Activated CD4-positive, alpha-beta memory T cell treated with anti-CD3 and anti-CD28 coated beads, Interleukin-2, amount 10 ng/mL, durations not matched to agents 7 days and 5 days (primary cell): Measurements from ENCODE around the gene COL18A1. TPM values are rescaled to one million over a fixed set of nuclear protein-coding genes. Genes with fewer than 3 reads are reported as not detected.

Experiments
- CTCF ChIA-PET: fragments of 350-600 bp; sonication (Branson Sonifier 250); formaldehyde crosslinking; loops from one replicate; lab custom pipeline; 2021; ENCODE audit warnings: antibody characterized with exemption, inconsistent platforms; lab: Charles Lee
- POLR2A ChIA-PET: fragments of 350-600 bp; sonication (Branson Sonifier 250); formaldehyde crosslinking; loops from one replicate; lab custom pipeline; 2021; ENCODE audit warnings: antibody characterized with exemption; lab: Charles Lee
- DNase-seq: peaks from one replicate; pipeline ENCODE4 v3.0.0-alpha.2; 2020
- H3K27ac Mint-ChIP-seq: one replicate; pipeline ENCODE4 v1.8.0; 2021; ENCODE audit warnings: mild to moderate bottlenecking, mixed read lengths
- H3K27me3 Mint-ChIP-seq: one replicate; pipeline ENCODE4 v1.8.0; 2021; ENCODE audit warnings: mixed read lengths
- H3K36me3 Mint-ChIP-seq: one replicate; pipeline ENCODE4 v1.8.0; 2021; ENCODE audit warnings: low read depth, mixed read lengths
- H3K4me1 Mint-ChIP-seq: one replicate; pipeline ENCODE4 v1.8.0; 2021; ENCODE audit warnings: mixed read lengths
- H3K4me3 Mint-ChIP-seq: one replicate; pipeline ENCODE4 v1.8.0; 2021; ENCODE audit warnings: mild to moderate bottlenecking, mixed read lengths
- H3K9me3 Mint-ChIP-seq: one replicate; pipeline ENCODE4 v1.8.0; 2021; ENCODE audit warnings: mixed read lengths
- total RNA-seq, 2 experiments: library from RNA; stranded (reverse); gene quantifications; one replicate each; pipeline ENCODE4 v1.2.3, GENCODE V29; 2021

Gene COL18A1
- total RNA-seq, 2 experiments from 2014 or later, result 2.2 to 3.9 TPM

GRCh38 chr21:45491056-45491455, 86.1 kb downstream of the COL18A1 start:
- Mint-ChIP-seq H3K27me3 (no peaks in the 10 kb centered on the region), H3K9me3 (no peaks in the 10 kb centered on the region), H3K36me3 (no peaks in the 10 kb centered on the region), H3K27ac (no peak overlapping the region), H3K4me1 (no peaks in the 10 kb centered on the region), H3K4me3 (no peak overlapping the region)
- CTCF ChIA-PET, result no interaction called here
- POLR2A ChIA-PET, result interaction anchor here (0.7 to 1.8 kb wide), 2 partner anchors 8 to 11 kb away, joined by 3 to 6 read pairs; no protein-coding TSS in a partner anchor
- DNase-seq, result no peak

- H3K27me3 Mint-ChIP-seq, result no peaks in the 10 kb centered on the region
- no peak for DNase-seq
- H3K4me1 Mint-ChIP-seq, result no peaks in the 10 kb centered on the region
- H3K9me3 Mint-ChIP-seq, result no peaks in the 10 kb centered on the region
- CTCF ChIA-PET, result no interaction called here
- no peak overlapping the region for H3K27ac Mint-ChIP-seq
- POLR2A ChIA-PET, result interaction anchor here (0.7 to 1.8 kb wide), 2 partner anchors 8 to 10 kb away, joined by 3 to 6 read pairs; no protein-coding TSS in a partner anchor
- H3K36me3 Mint-ChIP-seq, result no peaks in the 10 kb centered on the region
- H3K4me3 Mint-ChIP-seq, result no peak overlapping the region
Observed at GRCh38 chr21:45491623-45492022, 86.7 kb downstream of the COL18A1 start.

GRCh38 chr21:45492765-45493164, 87.8 kb downstream of the COL18A1 start:
- CTCF ChIA-PET, result no interaction called here
- DNase-seq, result no peak
- no peaks in the 10 kb centered on the region for H3K36me3 Mint-ChIP-seq
- no peak overlapping the region for H3K4me3 Mint-ChIP-seq
- no peak overlapping the region for H3K27ac Mint-ChIP-seq
- H3K9me3 Mint-ChIP-seq, result no peaks in the 10 kb centered on the region
- H3K4me1 Mint-ChIP-seq, result no peaks in the 10 kb centered on the region
- POLR2A ChIA-PET, result interaction anchor here (1.8 kb wide), 1 partner anchor 10 kb away, joined by 6 read pairs; no protein-coding TSS in a partner anchor
- H3K27me3 Mint-ChIP-seq, result no peaks in the 10 kb centered on the region

GRCh38 chr21:45493401-45494001, 88.5 kb downstream of the COL18A1 start:
- Mint-ChIP-seq H3K9me3 (no peaks in the 10 kb centered on the region), H3K27ac (no peak overlapping the region), H3K4me3 (no peak overlapping the region), H3K4me1 (no peaks in the 10 kb centered on the region), H3K27me3 (no peaks in the 10 kb centered on the region), H3K36me3 (no peaks in the 10 kb centered on the region)
- no peak for DNase-seq
- POLR2A ChIA-PET, result no interaction called here
- CTCF ChIA-PET, result no interaction called here

GRCh38 chr21:45494135-45494850, 89.3 kb downstream of the COL18A1 start:
- CTCF ChIA-PET, result no interaction called here
- no peaks in the 10 kb centered on the region for H3K27me3 Mint-ChIP-seq
- no peaks in the 10 kb centered on the region for H3K36me3 Mint-ChIP-seq
- POLR2A ChIA-PET, result no interaction called here
- H3K27ac Mint-ChIP-seq, result no peak overlapping the region
- H3K4me1 Mint-ChIP-seq, result no peaks in the 10 kb centered on the region
- H3K4me3 Mint-ChIP-seq, result no peak overlapping the region
- H3K9me3 Mint-ChIP-seq, result peaks cover 3% of the 10 kb centered on the region
- no peak for DNase-seq

- Mint-ChIP-seq H3K27me3 (no peaks in the 10 kb centered on the region), H3K4me3 (no peak overlapping the region), H3K4me1 (no peaks in the 10 kb centered on the region), H3K36me3 (peaks cover 6% of the 10 kb centered on the region), H3K9me3 (peaks cover 9% of the 10 kb centered on the region), H3K27ac (no peak overlapping the region)
- ChIA-PET CTCF (no interaction called here), POLR2A (no interaction called here)
- no peak for DNase-seq
Observed at GRCh38 chr21:45494851-45495680, 90.1 kb downstream of the COL18A1 start.

GRCh38 chr21:45496151-45496967, 91.4 kb downstream of the COL18A1 start:
- no peak overlapping the region for H3K27ac Mint-ChIP-seq
- H3K36me3 Mint-ChIP-seq, result peaks cover 6% of the 10 kb centered on the region
- H3K4me1 Mint-ChIP-seq, result no peaks in the 10 kb centered on the region
- ChIA-PET POLR2A (no interaction called here), CTCF (no interaction called here)
- H3K9me3 Mint-ChIP-seq, result peaks cover 10% of the 10 kb centered on the region
- H3K27me3 Mint-ChIP-seq, result no peaks in the 10 kb centered on the region
- no peak for DNase-seq
- H3K4me3 Mint-ChIP-seq, result no peak overlapping the region

GRCh38 chr21:45496968-45497845, 92.2 kb downstream of the COL18A1 start:
- no peak for DNase-seq
- ChIA-PET CTCF (no interaction called here), POLR2A (no interaction called here)
- Mint-ChIP-seq H3K9me3 (peaks cover 10% of the 10 kb centered on the region), H3K4me1 (peaks cover under 1% of the 10 kb centered on the region), H3K27me3 (no peaks in the 10 kb centered on the region), H3K36me3 (peaks cover 6% of the 10 kb centered on the region), H3K4me3 (no peak overlapping the region), H3K27ac (no peak overlapping the region)

- Mint-ChIP-seq H3K4me3 (no peak overlapping the region), H3K9me3 (peaks cover 10% of the 10 kb centered on the region), H3K27me3 (no peaks in the 10 kb centered on the region), H3K36me3 (peaks cover 6% of the 10 kb centered on the region), H3K4me1 (peaks cover 7% of the 10 kb centered on the region), H3K27ac (no peak overlapping the region)
- DNase-seq, result no peak
- POLR2A ChIA-PET, result no interaction called here
- CTCF ChIA-PET, result no interaction called here
Observed at GRCh38 chr21:45497846-45498645, 93.1 kb downstream of the COL18A1 start.

GRCh38 chr21:45498646-45499000, 93.7 kb downstream of the COL18A1 start:
- no peaks in the 10 kb centered on the region for H3K27me3 Mint-ChIP-seq
- POLR2A ChIA-PET, result no interaction called here
- no peak overlapping the region for H3K27ac Mint-ChIP-seq
- no peak overlapping the region for H3K4me3 Mint-ChIP-seq
- H3K36me3 Mint-ChIP-seq, result peaks cover 6% of the 10 kb centered on the region
- H3K9me3 Mint-ChIP-seq, result peaks cover 10% of the 10 kb centered on the region
- peaks cover 7% of the 10 kb centered on the region for H3K4me1 Mint-ChIP-seq
- CTCF ChIA-PET, result no interaction called here
- no peak for DNase-seq

- Mint-ChIP-seq H3K27ac (no peak overlapping the region), H3K4me1 (peaks cover 7% of the 10 kb centered on the region)
- CTCF ChIA-PET, result no interaction called here
Observed at GRCh38 chr21:45499201-45499750, 94.3 kb downstream of the COL18A1 start.

More at GRCh38 chr21:45499201-45499750, 94.3 kb downstream of the COL18A1 start:
- no peak for DNase-seq
- Mint-ChIP-seq H3K27me3 (no peaks in the 10 kb centered on the region), H3K9me3 (peaks cover 10% of the 10 kb centered on the region), H3K36me3 (peaks cover 6% of the 10 kb centered on the region), H3K4me3 (no peak overlapping the region)
- POLR2A ChIA-PET, result no interaction called here
